GM18511 (cell line): ENCODE results near the gene RRP12.
A peak's percentile ranks its signal among the peaks of the same experiment; 100 is the strongest.
"Not testable (repeated sequence)": the region's sequence is repeated elsewhere in the genome, so short reads cannot be mapped to it uniquely, and the experiment has no call there.

Experiments
- ATAC-seq: cut with Tn5 transposase; IDR thresholded peaks from one replicate; pipeline ENCODE4 v1.9.1; 2021; ENCODE audit warnings: mild to moderate bottlenecking, moderate library complexity; ENCODE audit not compliant: unreplicated experiment

Gene RRP12

GRCh38 chr10:97400665-97401454 lies at the start of gene RRP12:
Gene RRP12, minus strand, starts transcription at chr10:97401340. Its CDS starts 109 bp downstream, at chr10:97401231.
- peak; percentile 98 for ATAC-seq

DNA sequence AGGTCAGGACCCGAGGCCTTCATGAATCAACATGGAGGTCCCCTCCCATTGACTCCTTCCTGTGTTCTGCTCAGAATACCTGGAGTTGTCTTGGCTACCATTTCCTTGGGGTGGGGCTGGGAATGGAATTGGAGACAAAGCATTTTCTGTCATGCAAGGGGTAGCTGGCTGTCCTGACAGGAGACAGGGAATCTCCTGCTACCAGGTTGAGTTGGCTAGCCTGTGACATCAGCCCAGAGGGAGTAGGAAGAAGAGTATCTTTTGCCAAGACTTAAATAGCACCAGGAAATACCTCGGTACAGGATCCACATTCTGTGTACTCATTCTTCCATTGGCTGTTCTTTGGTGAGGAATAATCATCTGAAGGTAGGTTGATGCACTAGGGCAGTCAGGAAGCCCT lies 49.7 kb upstream of the RRP12 start:
- no peak for ATAC-seq

DNA sequence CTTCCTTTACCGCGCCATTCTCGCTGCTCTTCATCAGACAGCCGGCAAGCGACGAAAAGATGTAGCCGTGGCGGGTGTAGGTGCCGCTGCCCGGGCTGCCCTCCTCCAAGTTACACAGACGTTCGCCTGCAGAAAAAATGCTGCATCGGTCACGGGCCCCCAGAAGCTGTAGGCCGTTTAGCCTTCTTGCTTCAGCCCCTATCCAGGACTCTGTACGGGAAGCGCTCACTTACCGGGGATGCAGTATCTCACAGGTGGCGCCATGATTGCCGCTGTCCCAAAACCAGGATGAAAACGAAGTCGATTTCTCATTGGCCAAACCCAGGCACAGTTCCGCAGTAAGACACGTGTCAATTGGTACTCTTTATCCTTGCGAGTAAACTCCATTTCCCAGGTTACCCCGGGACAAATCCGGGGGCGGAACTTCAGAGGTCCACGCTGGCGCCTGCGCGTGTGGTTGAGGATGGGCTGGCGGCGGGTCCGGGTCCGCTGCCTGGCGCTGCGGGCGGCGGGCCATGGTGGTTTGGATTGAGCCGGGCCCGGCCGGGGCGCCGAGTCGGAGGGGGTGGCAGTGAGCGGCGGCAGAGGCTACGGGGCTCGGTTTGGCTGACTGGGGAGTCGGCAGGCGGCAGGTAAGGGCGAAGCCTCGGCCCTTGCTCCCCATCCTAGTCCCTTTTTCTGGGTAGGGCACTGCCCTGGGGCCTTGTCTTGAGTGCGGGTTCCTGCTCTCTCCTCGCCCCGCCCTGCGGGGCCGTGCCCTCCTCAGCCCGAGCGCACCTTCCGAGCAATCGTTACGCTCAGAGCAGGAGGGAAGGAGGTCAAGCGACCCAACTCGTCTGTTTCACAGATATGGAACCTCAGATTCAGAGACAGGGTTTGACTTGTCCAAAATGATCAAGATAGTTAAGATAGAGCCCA lies 44.8 kb upstream of the RRP12 start, which contains the start of the genes EXOSC1 and ZDHHC16:
Gene EXOSC1 (minus strand): TSS at position 285 of the 918 bp plus-strand sequence. CDS start 21 bp downstream, at position 264.
Gene ZDHHC16 (plus strand): TSS at position 454 of the 918 bp plus-strand sequence. CDS start 5,501 bp downstream, outside the sequence.
- peak; percentile 96 for ATAC-seq

- ATAC-seq, result no peak
These were observed 44.2 kb upstream of the RRP12 start for GRCh38 chr10:97445357-97445721.

DNA sequence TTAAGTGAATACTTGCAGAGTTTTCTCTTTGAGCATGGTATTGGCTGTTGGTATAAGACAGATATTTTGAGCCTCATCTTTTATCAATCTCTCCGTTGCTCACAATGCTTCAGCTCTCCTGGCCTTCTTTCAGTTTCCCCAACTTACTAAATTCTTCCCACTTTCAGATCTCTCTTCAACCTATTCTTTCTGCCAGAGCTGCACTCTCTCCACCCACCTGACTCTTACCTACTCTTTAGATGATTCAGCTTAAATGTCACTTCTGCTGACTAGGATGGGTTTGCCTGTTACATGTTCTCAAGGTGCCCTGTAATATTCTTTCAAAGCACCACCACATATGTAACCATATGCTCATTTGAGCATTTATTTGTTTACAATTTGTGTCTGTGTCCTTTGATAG lies 43.1 kb upstream of the RRP12 start:
- no peak for ATAC-seq

- ATAC-seq, result no peak
These were observed 41.1 kb upstream of the RRP12 start for GRCh38 chr10:97442277-97442676.

GRCh38 chr10:97435211-97435610 lies 34.1 kb upstream of the RRP12 start:
- ATAC-seq, result no peak

- ATAC-seq, result no peak
These were observed 33.4 kb upstream of the RRP12 start for GRCh38 chr10:97434557-97434956.

GRCh38 chr10:97434055-97434454 lies 32.9 kb upstream of the RRP12 start:
- ATAC-seq, result no peak

DNA sequence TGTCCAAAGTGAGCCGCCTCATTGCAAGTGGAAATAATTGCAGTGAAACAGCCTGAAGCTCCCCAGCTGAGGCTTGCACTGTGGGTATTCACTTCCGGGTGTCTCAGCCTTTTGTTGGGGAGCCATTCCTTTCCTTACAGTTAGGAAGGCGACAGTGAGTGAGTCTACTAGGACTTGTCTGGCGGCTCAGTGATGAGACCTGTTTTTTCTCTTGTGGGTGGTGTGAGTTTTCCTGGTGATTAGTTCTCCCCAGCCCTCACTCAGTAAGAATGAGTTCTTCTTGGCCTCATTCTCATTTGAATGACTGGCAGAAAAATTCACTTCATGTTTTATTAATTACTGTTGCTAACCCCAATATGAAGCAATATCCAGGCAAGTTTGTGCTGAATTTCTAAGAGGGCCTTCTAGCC lies 27.4 kb upstream of the RRP12 start:
- no peak for ATAC-seq

GRCh38 chr10:97427571-97428179 lies 26.5 kb upstream of the RRP12 start:
- ATAC-seq, result no peak

DNA sequence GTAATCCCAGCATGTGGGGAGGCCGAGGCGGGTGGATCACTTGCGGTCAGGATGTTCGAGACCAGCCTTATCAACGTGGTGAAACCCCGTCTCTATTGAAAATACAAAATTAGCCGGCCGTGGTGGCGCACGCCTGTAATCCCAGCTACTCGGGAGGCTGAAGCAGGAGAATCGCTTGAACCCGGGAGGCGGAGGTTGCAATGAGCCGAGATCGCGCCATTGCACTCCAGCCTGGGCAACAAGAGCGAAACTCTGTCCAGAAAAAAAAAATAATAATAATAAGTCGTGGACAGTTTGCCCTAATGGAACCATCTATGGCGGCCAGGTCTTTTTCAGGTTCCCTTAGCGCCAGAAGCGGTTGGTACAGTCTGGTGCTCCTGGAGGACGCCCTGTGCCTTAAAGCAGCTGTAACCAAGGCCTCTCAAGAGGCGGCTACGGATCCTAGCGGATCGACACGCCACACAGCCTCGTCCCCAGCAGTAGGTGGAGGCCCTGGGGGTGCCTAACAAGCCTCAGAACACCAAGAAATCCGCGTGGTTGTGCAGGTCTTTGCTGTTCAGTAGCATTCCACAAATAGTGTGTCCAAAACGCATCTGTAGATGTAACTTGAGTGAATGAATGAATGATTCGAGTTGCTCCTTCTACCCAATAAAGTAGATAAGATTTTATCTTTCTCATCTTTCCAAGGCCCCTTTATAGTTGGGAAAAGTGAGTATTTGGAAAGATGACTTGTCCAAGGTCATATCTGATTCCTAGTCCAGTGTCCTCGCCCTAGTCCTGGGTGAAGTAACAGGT lies 25.8 kb upstream of the RRP12 start:
- no peak for ATAC-seq

DNA sequence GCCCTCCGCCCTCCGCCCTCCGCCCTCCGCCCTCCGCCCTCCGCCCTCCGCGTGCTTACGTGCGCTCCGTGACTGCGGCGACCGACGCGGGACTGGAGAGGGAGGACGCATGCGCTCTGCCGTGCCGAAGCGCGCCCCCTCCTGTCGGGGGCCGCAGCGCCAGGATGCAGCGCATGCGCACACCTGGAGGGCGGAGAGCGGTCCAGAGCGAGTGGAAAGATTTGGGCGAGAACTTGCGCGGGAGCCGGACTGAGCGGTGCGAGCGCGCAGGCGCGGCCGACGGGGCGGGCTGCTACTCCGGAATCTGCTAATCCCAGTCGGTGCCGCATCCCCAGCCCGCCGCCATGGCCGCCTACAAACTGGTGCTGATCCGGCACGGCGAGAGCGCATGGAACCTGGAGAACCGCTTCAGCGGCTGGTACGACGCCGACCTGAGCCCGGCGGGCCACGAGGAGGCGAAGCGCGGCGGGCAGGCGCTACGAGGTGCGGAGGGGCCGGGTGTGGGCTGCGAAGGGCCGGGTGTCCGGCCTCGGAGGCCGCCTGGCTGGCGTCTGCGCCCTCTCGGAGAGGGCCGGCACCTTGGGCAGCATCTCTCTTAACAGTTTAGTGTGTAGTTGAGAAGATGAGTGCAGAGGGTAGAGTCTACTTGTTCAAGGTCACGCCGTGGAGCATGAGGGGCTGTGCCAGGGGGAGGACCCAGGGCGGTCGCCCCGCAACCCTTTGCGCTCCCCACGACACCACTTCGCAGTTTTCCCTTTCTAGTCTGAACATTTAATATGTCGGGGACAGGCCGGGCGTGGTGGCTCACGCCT lies 25.0 kb upstream of the RRP12 start, which contains the start of gene PGAM1:
Gene PGAM1 (plus strand): TSS at position 228 of the 812 bp plus-strand sequence. CDS start 117 bp downstream, at position 345.
- peak; percentile 82 for ATAC-seq

GRCh38 chr10:97423757-97424098 lies 22.6 kb upstream of the RRP12 start:
- not testable (repeated sequence) for ATAC-seq

DNA sequence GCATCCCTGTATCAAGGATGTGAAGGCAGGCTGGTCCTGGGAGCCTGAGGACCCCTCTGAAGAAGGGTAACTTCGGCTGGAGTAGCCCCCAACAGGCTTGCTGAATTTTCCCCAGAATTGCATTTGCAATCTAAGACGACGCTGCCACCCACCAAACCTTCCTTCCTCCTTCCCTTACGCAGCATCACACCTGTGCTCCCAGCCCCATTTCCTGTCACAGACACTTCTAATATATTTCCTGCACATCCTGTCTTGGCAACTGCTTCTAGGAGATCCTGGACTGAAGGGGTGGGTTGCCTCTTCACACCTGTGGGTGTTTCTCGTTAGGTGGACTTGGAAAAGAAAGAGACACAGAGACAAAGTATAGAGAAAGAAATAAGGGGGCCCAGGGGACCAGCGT lies 15.4 kb upstream of the RRP12 start:
- no peak for ATAC-seq

DNA sequence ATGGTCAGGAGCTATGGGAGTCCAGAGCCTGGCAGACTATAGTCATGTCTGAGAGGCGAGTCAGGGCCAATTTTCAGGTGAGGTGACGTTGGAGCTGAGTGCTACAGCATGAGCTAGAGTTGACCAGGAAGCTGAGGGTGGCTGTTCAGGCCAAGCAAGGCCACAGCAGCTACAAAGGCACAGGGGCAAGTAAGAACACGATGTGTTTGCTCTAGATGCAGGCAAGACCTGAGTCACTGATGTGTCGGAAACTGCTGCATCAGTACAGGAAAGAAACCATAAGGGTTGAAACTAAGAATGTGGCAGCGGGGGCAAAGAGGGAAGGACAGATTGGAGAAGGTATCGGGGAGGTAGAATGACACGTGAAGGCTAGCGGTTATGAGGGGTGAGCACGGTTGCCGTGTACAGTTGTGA lies 11.8 kb upstream of the RRP12 start:
- ATAC-seq, result peak; percentile 68

GRCh38 chr10:97411406-97411805 lies 10.3 kb upstream of the RRP12 start:
- ATAC-seq, result no peak

DNA sequence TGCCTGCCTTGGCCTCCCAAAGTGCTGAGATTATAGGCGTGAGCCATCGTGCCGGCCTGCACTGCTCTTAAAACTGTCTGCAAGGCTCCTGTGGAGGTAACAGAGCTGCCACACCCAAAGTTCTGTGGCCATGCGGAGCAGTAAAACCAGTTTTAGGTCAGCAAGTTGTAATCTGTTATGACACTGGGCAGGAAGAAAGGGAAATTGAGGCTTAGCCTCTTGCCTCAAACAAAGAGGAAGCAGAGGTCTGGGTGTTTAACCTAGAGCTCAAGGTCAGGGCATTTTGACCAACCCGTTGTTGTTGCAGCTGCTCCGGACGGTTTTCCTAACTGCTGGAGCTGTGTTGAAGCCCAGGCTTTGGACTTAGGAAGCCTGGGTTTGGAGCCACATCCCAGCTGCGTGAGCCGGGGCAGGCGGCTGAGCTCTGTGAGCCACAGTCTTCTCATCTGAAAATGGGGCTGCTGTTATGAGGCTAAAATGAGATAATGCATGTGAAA lies 7.4 kb upstream of the RRP12 start:
- no peak for ATAC-seq

- no peak for ATAC-seq
These were observed 6.8 kb upstream of the RRP12 start for GRCh38 chr10:97407952-97408248.
